Measurements from ENCODE around the gene NPR3.

Gene NPR3

GRCh38 chr5:32710550-32711361 lies at the start of gene NPR3:
Gene NPR3, plus strand, starts transcription at chr5:32711321. Its CDS starts 456 bp downstream, at chr5:32711777.
- no peak for DNase-seq (ENCODE audit: low read depth)

GRCh38 chr5:32664523-32664922 lies 46.6 kb upstream of the NPR3 start:
- DNase-seq (ENCODE audit: low read depth), result no peak

- DNase-seq (ENCODE audit: low read depth), result no peak
These were observed 42.6 kb upstream of the NPR3 start for GRCh38 chr5:32668552-32668951.

- DNase-seq (ENCODE audit: low read depth), result no peak
These were observed 37.8 kb upstream of the NPR3 start for GRCh38 chr5:32673272-32673671.

- no peak for DNase-seq (ENCODE audit: low read depth)
These were observed 34.1 kb upstream of the NPR3 start for GRCh38 chr5:32677023-32677422.

GRCh38 chr5:32678472-32678871 lies 32.6 kb upstream of the NPR3 start:
- no peak for DNase-seq (ENCODE audit: low read depth)

- DNase-seq (ENCODE audit: low read depth), result no peak
These were observed 31.9 kb upstream of the NPR3 start for GRCh38 chr5:32679218-32679617.

GRCh38 chr5:32680183-32680582 lies 30.9 kb upstream of the NPR3 start:
- DNase-seq (ENCODE audit: low read depth), result no peak

- DNase-seq (ENCODE audit: low read depth), result no peak
These were observed 28.0 kb upstream of the NPR3 start for GRCh38 chr5:32683125-32683524.

GRCh38 chr5:32684260-32684659 lies 26.9 kb upstream of the NPR3 start:
- no peak for DNase-seq (ENCODE audit: low read depth)

- DNase-seq (ENCODE audit: low read depth), result no peak
These were observed 24.2 kb upstream of the NPR3 start for GRCh38 chr5:32686799-32687498.

GRCh38 chr5:32687499-32687831 lies 23.7 kb upstream of the NPR3 start:
- no peak for DNase-seq (ENCODE audit: low read depth)

- DNase-seq (ENCODE audit: low read depth), result no peak
These were observed 21.0 kb upstream of the NPR3 start for GRCh38 chr5:32690153-32690552.

GRCh38 chr5:32690666-32691065 lies 20.5 kb upstream of the NPR3 start:
- no peak for DNase-seq (ENCODE audit: low read depth)

GRCh38 chr5:32692036-32692746 lies 18.9 kb upstream of the NPR3 start:
- DNase-seq (ENCODE audit: low read depth), result no peak

GRCh38 chr5:32703957-32704356 lies 7.2 kb upstream of the NPR3 start:
- DNase-seq (ENCODE audit: low read depth), result no peak

- no peak for DNase-seq (ENCODE audit: low read depth)
These were observed 3.6 kb upstream of the NPR3 start for GRCh38 chr5:32707418-32707997.

GRCh38 chr5:32708949-32709348 lies 2.2 kb upstream of the NPR3 start:
- DNase-seq (ENCODE audit: low read depth), result no peak

- DNase-seq (ENCODE audit: low read depth), result peak; percentile 22
These were observed 1.2 kb upstream of the NPR3 start for GRCh38 chr5:32709750-32710549.

GRCh38 chr5:32711362-32711680 lies 200 bp downstream of the NPR3 start:
- no peak for DNase-seq (ENCODE audit: low read depth)

GRCh38 chr5:32711681-32712480 lies 760 bp downstream of the NPR3 start:
- DNase-seq (ENCODE audit: low read depth), result no peak

All from activated T-cell treated with anti-CD3 and anti-CD28 coated beads for 24 hours (primary cell).